CD14-positive monocyte (primary cell): ENCODE results near the gene CARD11. TPM values are rescaled to one million over a fixed set of nuclear protein-coding genes. Genes with fewer than 3 reads are reported as not detected.

Experiments
- DNase-seq, 3 donors: peaks; one replicate each; pipeline ENCODE4 v3.0.0-alpha.2; 2011 to 2022
- H2AFZ ChIP-seq: 2 replicates; pipeline ENCODE4 v1.6.0; 2012; ENCODE audit warnings: mild to moderate bottlenecking, low read depth, low read length, inconsistent platforms; ENCODE audit not compliant: insufficient read depth, poor library complexity, severe bottlenecking
- H3K27ac ChIP-seq, 2 donors: 1 replicate in 1 of 2; 2 replicates in 1 of 2; pipeline ENCODE4 v1.5.1; 2012 to 2013; ENCODE audit warnings: low read length in 2 of 2, control low read depth in 1 of 2, inconsistent platforms in 1 of 2, low read depth in 1 of 2, mild to moderate bottlenecking in 1 of 2
- H3K27me3 ChIP-seq, 2 donors: one replicate each; pipeline versions ENCODE4 v1.6.0 to v1.6.1; 2011 to 2013; ENCODE audit warnings: low read length in 2 of 2; ENCODE audit not compliant: control insufficient read depth in 2 of 2, insufficient read depth in 2 of 2
- H3K36me3 ChIP-seq, 2 donors: replicated peaks in 1 of 2; 1 replicate in 1 of 2; 2 replicates in 1 of 2; pipeline versions ENCODE4 v1.5.1 to v1.6.1; 2012 to 2013; ENCODE audit warnings: low read length in 2 of 2, control low read depth in 1 of 2, inconsistent platforms in 1 of 2, mild to moderate bottlenecking in 1 of 2; ENCODE audit not compliant: insufficient read depth in 2 of 2, control insufficient read depth in 1 of 2
- H3K4me1 ChIP-seq, 2 donors: 1 replicate in 1 of 2; 2 replicates in 1 of 2; pipeline versions ENCODE4 v1.5.1 to v1.6.1; 2012 to 2013; ENCODE audit warnings: low read length in 2 of 2, control low read depth in 1 of 2, inconsistent platforms in 1 of 2, mild to moderate bottlenecking in 1 of 2, moderate library complexity in 1 of 2; ENCODE audit not compliant: insufficient read depth in 2 of 2, control insufficient read depth in 1 of 2
- H3K4me2 ChIP-seq: replicated peaks from 2 replicates; pipeline ENCODE3; 2012; ENCODE audit warnings: low read length, moderate library complexity, mild to moderate bottlenecking; ENCODE audit not compliant: poor library complexity, severe bottlenecking; ENCODE audit errors: extremely low read depth
- H3K4me3 ChIP-seq, 3 experiments: fragments of 200-600 bp in 1 of 3; sonication (generic) in 1 of 3; replicated peaks in 1 of 3; 1 replicate in 2 of 3; 2 replicates in 1 of 3; pipeline ENCODE4 v1.5.1; 2011 to 2013; ENCODE audit warnings: low read length in 3 of 3, mild to moderate bottlenecking in 3 of 3, control low read depth in 2 of 3, low read depth in 2 of 3, inconsistent platforms in 1 of 3, moderate library complexity in 1 of 3
- H3K79me2 ChIP-seq: 2 replicates; pipeline ENCODE4 v1.6.0; 2012; ENCODE audit warnings: mild to moderate bottlenecking, control low read depth, inconsistent platforms, low read length, moderate library complexity; ENCODE audit not compliant: insufficient read depth
- H3K9ac ChIP-seq: 2 replicates; pipeline ENCODE4 v1.6.0; 2017; ENCODE audit warnings: low read length, mild to moderate bottlenecking; ENCODE audit not compliant: insufficient read depth, poor library complexity, severe bottlenecking
- H3K9me3 ChIP-seq, 2 donors: replicated peaks in 1 of 2; 1 replicate in 1 of 2; 2 replicates in 1 of 2; pipeline versions ENCODE4 v1.5.1 to v1.6.1; 2012 to 2013; ENCODE audit warnings: low read length in 2 of 2, control low read depth in 1 of 2; ENCODE audit not compliant: control insufficient read depth in 1 of 2, insufficient read depth in 1 of 2
- H4K20me1 ChIP-seq: 2 replicates; pipeline ENCODE4 v1.6.0; 2012; ENCODE audit warnings: mild to moderate bottlenecking, low read length, control low read depth, moderate library complexity; ENCODE audit not compliant: insufficient read depth
- H3K27ac Mint-ChIP-seq, 7 donors: one replicate each; pipeline ENCODE4 v1.8.0; 2020; ENCODE audit warnings: mild to moderate bottlenecking in 7 of 7, mixed read lengths in 7 of 7, moderate library complexity in 6 of 7, inconsistent platforms in 2 of 7
- H3K27me3 Mint-ChIP-seq, 3 donors: one replicate each; pipeline ENCODE4 v1.8.0; 2021 to 2022; ENCODE audit warnings: low read depth in 3 of 3, mild to moderate bottlenecking in 3 of 3, mixed read lengths in 3 of 3, moderate library complexity in 3 of 3, inconsistent platforms in 1 of 3
- H3K36me3 Mint-ChIP-seq, 2 donors: one replicate each; pipeline ENCODE4 v1.8.0; 2020; ENCODE audit warnings: mixed read lengths in 2 of 2, inconsistent platforms in 1 of 2, mild to moderate bottlenecking in 1 of 2
- H3K4me1 Mint-ChIP-seq: one replicate; pipeline ENCODE4 v1.8.0; 2020; ENCODE audit warnings: mild to moderate bottlenecking, mixed read lengths
- H3K4me3 Mint-ChIP-seq, 2 donors: one replicate each; pipeline ENCODE4 v1.8.0; 2020; ENCODE audit warnings: mild to moderate bottlenecking in 2 of 2, mixed read lengths in 2 of 2, moderate library complexity in 1 of 2
- H3K9me3 Mint-ChIP-seq, 7 donors: one replicate each; pipeline ENCODE4 v1.8.0; 2020 to 2022; ENCODE audit warnings: mixed read lengths in 7 of 7, mild to moderate bottlenecking in 6 of 7, moderate library complexity in 6 of 7, inconsistent platforms in 2 of 7
- WGBS: methylation state at CpG from one replicate; pipeline ENCODE4 v1.1.5; 2013; ENCODE audit warnings: missing lambda C conversion rate; ENCODE audit not compliant: insufficient coverage; 5-methylcytosine and 5-hydroxymethylcytosine counted together
- intact Hi-C, 2 donors: fragments of 100-400 bp; cut with micrococcal nuclease; formaldehyde crosslinking; loops; one replicate each; pipeline versions ENCODE4 v1.15.0 to v1.15.1; 2023
- polyA plus RNA-seq, 3 donors: library from polyadenylated mRNA; depleted of rRNA in 1 of 3; unstranded in 2 of 3; stranded (reverse) in 1 of 3; fragments of 300-500 nt in 2 of 3; fragments of >200 nt in 1 of 3; fragmentation: Illumina TruSeq in 2 of 3; gene quantifications; 1 replicate in 2 of 3; 2 replicates in 1 of 3; pipeline ENCODE4 v1.2.3, GENCODE V29; 2012 to 2021
- TF ChIP-seq, protein P1 (sequence below): fragments of 200-600 bp; IDR thresholded peaks from one replicate; pipeline ENCODE4 v1.8.0; 2022; ENCODE audit warnings: antibody characterized with exemption, mild to moderate bottlenecking

CARD11 gene
- polyA plus RNA-seq, 3 donors, result 0.04 to 0.17 TPM; not detected in 1

DNA sequence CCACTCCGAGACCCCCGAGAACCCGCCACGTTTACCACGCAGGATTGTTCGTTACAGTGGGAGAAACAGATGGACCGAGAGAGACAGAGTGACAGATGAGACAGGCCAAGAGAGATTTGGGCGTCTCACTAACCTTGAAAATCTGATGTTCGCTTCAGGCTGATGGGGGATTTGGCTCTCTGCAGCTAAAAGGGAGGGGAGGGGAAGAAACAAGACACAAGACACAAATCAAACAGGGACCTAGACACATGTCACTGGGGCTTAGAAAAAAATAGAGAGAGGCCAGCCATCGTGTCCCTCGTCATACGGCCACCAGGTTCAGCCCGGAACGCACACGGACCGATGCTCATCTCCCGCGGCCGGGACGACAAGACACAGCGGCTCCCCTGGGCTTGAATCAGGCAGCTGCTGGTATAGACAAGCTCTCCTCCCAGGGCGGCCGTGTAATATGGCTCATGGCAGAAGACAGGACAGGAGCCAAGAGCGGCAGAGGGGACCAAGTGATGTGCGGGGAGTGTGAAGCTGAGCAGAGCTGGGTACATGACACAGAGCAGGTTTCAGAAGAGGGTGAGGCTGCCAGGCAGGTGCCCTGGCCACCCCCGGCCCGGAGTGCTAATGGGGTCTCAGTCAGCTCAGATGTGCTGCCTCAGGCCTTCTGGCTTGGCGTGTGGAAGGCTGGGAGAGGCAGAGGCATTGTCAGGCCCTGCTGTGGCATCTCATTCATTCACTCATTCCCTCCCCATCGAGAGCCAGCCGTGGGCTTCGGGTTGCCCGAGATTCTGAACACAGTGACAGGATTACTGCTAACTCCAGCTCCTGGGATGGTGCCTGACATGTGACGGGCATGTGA is 111.0 kb downstream of the CARD11 start:
- WGBS, result 96% methylated on average over 23 of the region's 33 CpGs
- Histone ChIP-seq H3K79me2 (no peaks in the 10 kb centered on the region), H3K4me1 (no peaks in the 10 kb centered on the region), H2AFZ (no peak overlapping the region), H3K4me3 (no peak overlapping the region), H3K27ac (no peak overlapping the region), H3K9ac (no peak overlapping the region), H4K20me1 (no peaks in the 10 kb centered on the region), H3K27me3 (no peaks in the 10 kb centered on the region), H3K4me2 (no peak overlapping the region), H3K36me3 (no peaks in the 10 kb centered on the region), H3K9me3 (no peaks in the 10 kb centered on the region)
- Mint-ChIP-seq H3K27me3 (no peaks in the 10 kb centered on the region), H3K9me3 (peaks cover 0 to 3% (median 0%) of the 10 kb centered on the region in 7 donors), H3K36me3 (no peaks in the 10 kb centered on the region), H3K4me1 (peaks cover 2% of the 10 kb centered on the region), H3K4me3 (peak overlapping the region in 1 of 2 donors; percentile 26), H3K27ac (no peak overlapping the region)
- intact Hi-C loops, result no loop called here
- DNase-seq, result no peak
- TF ChIP-seq, protein P1, sequence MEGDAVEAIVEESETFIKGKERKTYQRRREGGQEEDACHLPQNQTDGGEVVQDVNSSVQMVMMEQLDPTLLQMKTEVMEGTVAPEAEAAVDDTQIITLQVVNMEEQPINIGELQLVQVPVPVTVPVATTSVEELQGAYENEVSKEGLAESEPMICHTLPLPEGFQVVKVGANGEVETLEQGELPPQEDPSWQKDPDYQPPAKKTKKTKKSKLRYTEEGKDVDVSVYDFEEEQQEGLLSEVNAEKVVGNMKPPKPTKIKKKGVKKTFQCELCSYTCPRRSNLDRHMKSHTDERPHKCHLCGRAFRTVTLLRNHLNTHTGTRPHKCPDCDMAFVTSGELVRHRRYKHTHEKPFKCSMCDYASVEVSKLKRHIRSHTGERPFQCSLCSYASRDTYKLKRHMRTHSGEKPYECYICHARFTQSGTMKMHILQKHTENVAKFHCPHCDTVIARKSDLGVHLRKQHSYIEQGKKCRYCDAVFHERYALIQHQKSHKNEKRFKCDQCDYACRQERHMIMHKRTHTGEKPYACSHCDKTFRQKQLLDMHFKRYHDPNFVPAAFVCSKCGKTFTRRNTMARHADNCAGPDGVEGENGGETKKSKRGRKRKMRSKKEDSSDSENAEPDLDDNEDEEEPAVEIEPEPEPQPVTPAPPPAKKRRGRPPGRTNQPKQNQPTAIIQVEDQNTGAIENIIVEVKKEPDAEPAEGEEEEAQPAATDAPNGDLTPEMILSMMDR, result no peak

DNA sequence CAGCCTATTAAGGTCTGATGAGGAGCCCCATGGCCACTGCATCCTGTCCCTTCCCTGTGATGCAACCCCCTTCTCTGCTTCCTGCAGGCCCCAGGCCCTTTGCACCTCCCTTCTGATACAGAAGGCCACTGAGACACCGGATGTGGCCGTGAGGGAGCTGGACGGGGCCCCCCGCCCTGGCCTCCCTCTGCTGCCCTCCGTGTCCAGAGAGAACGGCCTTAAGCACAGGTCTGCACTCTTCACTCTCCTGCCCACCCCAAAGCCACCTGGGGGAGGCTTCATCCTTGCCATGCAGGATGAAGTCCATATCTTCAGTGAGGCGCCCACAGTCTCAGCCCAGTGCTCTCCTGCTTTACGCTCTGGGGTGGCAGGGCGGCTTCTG is 112.6 kb downstream of the CARD11 start:
- Histone ChIP-seq H3K9me3 (no peaks in the 10 kb centered on the region), H3K27me3 (no peaks in the 10 kb centered on the region), H3K4me3 (no peak overlapping the region), H3K27ac (no peak overlapping the region), H3K4me1 (no peaks in the 10 kb centered on the region), H4K20me1 (no peaks in the 10 kb centered on the region), H3K9ac (no peak overlapping the region), H2AFZ (no peak overlapping the region), H3K4me2 (no peak overlapping the region), H3K79me2 (no peaks in the 10 kb centered on the region), H3K36me3 (no peaks in the 10 kb centered on the region)
- Mint-ChIP-seq H3K9me3 (peaks cover 0 to 3% (median 0%) of the 10 kb centered on the region in 7 donors), H3K27me3 (peaks cover 0 to 1% (median 0%) of the 10 kb centered on the region in 3 donors), H3K27ac (no peak overlapping the region), H3K4me3 (no peak overlapping the region), H3K36me3 (no peaks in the 10 kb centered on the region), H3K4me1 (peaks cover 2% of the 10 kb centered on the region)
- intact Hi-C loops, result no loop called here
- TF ChIP-seq, protein P1, result no peak
- DNase-seq, result no peak
- 97% methylated on average over 9 of the region's 9 CpGs for WGBS
